GM23248 (cell line): Measurements from ENCODE around the gene TESPA1. TPM values are rescaled to one million over a fixed set of nuclear protein-coding genes. Genes with fewer than 3 reads are reported as not detected.
A peak's percentile ranks its signal among the peaks of the same experiment; 100 is the strongest.

Experiments used
- DNase-seq: peaks from one replicate; pipeline ENCODE4 v3.0.0-alpha.2; 2015
- H2AFZ ChIP-seq: fragments of 200-600 bp; sonication (generic); 2 replicates; pipeline ENCODE4 v1.6.1; 2016; ENCODE audit warnings: antibody characterized with exemption
- H3F3A ChIP-seq: fragments of 200-600 bp; sonication (generic); 2 replicates; pipeline ENCODE4 v1.6.1; 2016; ENCODE audit warnings: mild to moderate bottlenecking, antibody characterized with exemption, mixed run types; ENCODE audit not compliant: insufficient read depth
- H3K27ac ChIP-seq: fragments of 200-600 bp; sonication (generic); 2 replicates; pipeline ENCODE4 v1.5.1; 2016; ENCODE audit warnings: mild to moderate bottlenecking
- H3K27me3 ChIP-seq: fragments of 200-600 bp; sonication (generic); replicated peaks from 2 replicates; pipeline ENCODE4 v1.6.1; 2016; ENCODE audit warnings: mild to moderate bottlenecking; ENCODE audit not compliant: insufficient read depth
- H3K36me3 ChIP-seq: fragments of 200-600 bp; sonication (generic); 2 replicates; pipeline ENCODE4 v1.6.1; 2016; ENCODE audit warnings: low read depth, mild to moderate bottlenecking
- H3K4me1 ChIP-seq: fragments of 200-600 bp; sonication (generic); 2 replicates; pipeline ENCODE4 v1.6.1; 2016; ENCODE audit warnings: mild to moderate bottlenecking; ENCODE audit not compliant: insufficient read depth
- H3K4me2 ChIP-seq: fragments of 200-600 bp; sonication (generic); one replicate; pipeline ENCODE4 v1.6.1; 2016; ENCODE audit warnings: mild to moderate bottlenecking; ENCODE audit not compliant: unreplicated experiment
- H3K4me3 ChIP-seq: fragments of 200-600 bp; sonication (generic); 2 replicates; pipeline ENCODE4 v1.5.1; 2016; ENCODE audit warnings: mild to moderate bottlenecking
- H3K79me2 ChIP-seq: fragments of 200-600 bp; sonication (generic); 2 replicates; pipeline ENCODE4 v1.6.1; 2016; ENCODE audit warnings: mild to moderate bottlenecking; ENCODE audit not compliant: insufficient read depth
- H3K9ac ChIP-seq: fragments of 200-600 bp; sonication (generic); 2 replicates; pipeline ENCODE4 v1.6.1; 2016; ENCODE audit warnings: mild to moderate bottlenecking
- H3K9me2 ChIP-seq: fragments of 200-600 bp; sonication (generic); 2 replicates; pipeline ENCODE4 v1.6.1; 2016; ENCODE audit warnings: mixed run types, mild to moderate bottlenecking, moderate library complexity; ENCODE audit not compliant: insufficient read depth
- H3K9me3 ChIP-seq: fragments of 200-600 bp; sonication (generic); one replicate; pipeline ENCODE4 v1.6.1; 2017; ENCODE audit warnings: low read depth
- H4K20me1 ChIP-seq: fragments of 200-600 bp; sonication (generic); 2 replicates; pipeline ENCODE4 v1.6.0; 2016; ENCODE audit not compliant: insufficient read depth
- EZH2 ChIP-seq: fragments of 200-600 bp; sonication (generic); IDR thresholded peaks from 2 replicates; pipeline ENCODE4 v1.6.1; 2018; ENCODE audit warnings: antibody characterized with exemption, mild to moderate bottlenecking; ENCODE audit not compliant: insufficient read depth, poor library complexity, severe bottlenecking
- EZH2phosphoT487 ChIP-seq: fragments of 200-600 bp; sonication (generic); IDR thresholded peaks from 2 replicates; pipeline ENCODE4 v1.6.1; 2018; ENCODE audit warnings: antibody characterized with exemption, moderate library complexity, mild to moderate bottlenecking, low read depth; ENCODE audit not compliant: insufficient read depth
- WGBS, 2 experiments: methylation state at CpG; one replicate each; pipeline ENCODE4 v1.1.6; 2015 to 2017; ENCODE audit warnings: low lambda C conversion rate in 2 of 2, low coverage in 1 of 2; ENCODE audit errors: missing lambda C conversion rate in 2 of 2; 5-methylcytosine and 5-hydroxymethylcytosine counted together
- in situ Hi-C: fragments of 300-500 bp; cut with MboI; formaldehyde crosslinking; loops from 2 replicates; pipeline ENCODE4 v1.15.0; 2020
- polyA plus RNA-seq: library from polyadenylated mRNA; unstranded; fragments of >200 nt; fragmentation: Nextera tagmentation; extraction: Ambion mirVana; gene quantifications from 2 replicates; pipeline ENCODE4 v1.2.1, GENCODE V29; 2016
- total RNA-seq: library from RNA; depleted of rRNA; stranded (reverse); fragments of >200 nt; shearing (Covaris generic); gene quantifications from 2 replicates; pipeline ENCODE4 v1.2.3, GENCODE V29; 2014

Gene TESPA1
- total and polyA plus RNA-seq, 2 experiments from 2014 or later: not detected

- Histone ChIP-seq H2AFZ (no peak overlapping the region), H3K27ac (no peak overlapping the region), H3F3A (peaks cover 11% of the 10 kb centered on the region), H3K9me2 (0 out of 2 replicates have a peak, but pooled peaks cover 3% of the 10 kb centered on the region), H3K79me2 (no peaks in the 10 kb centered on the region), H3K9me3 (no peaks in the 10 kb centered on the region), H3K9ac (no peak overlapping the region), H3K4me2 (no peak overlapping the region), H4K20me1 (no peaks in the 10 kb centered on the region), H3K36me3 (no peaks in the 10 kb centered on the region), H3K4me1 (peaks cover 13% of the 10 kb centered on the region), H3K27me3 (peaks cover 14% of the 10 kb centered on the region), H3K4me3 (no peak overlapping the region)
- in situ Hi-C loops: no loop called here
- no peak for DNase-seq
- TF ChIP-seq EZH2phosphoT487: no peak
- 64% methylated on average over 2 of the region's 2 CpGs for WGBS, 2 experiments
Measured at GRCh38 chr12:54981796-54982195, 2.8 kb downstream of the TESPA1 start.

GRCh38 chr12:54980341-54980740 lies 4.2 kb downstream of the TESPA1 start:
- H3K4me2 ChIP-seq: no peak overlapping the region
- H2AFZ ChIP-seq: no peak overlapping the region
- H3F3A ChIP-seq: peaks cover 11% of the 10 kb centered on the region
- in situ Hi-C loops: no loop called here
- H3K4me1 ChIP-seq: peaks cover 23% of the 10 kb centered on the region
- H3K27me3 ChIP-seq: peaks cover 4% of the 10 kb centered on the region
- H3K9ac ChIP-seq: no peak overlapping the region
- H3K9me2 ChIP-seq: 0 out of 2 replicates have a peak, but pooled peaks cover 3% of the 10 kb centered on the region
- H3K4me3 ChIP-seq: no peak overlapping the region
- H3K79me2 ChIP-seq: no peaks in the 10 kb centered on the region
- no peaks in the 10 kb centered on the region for H3K36me3 ChIP-seq
- 60 to 63% methylated on average over 5 of the region's 5 CpGs for WGBS, 2 experiments
- no peak for TF ChIP-seq EZH2phosphoT487
- no peak for TF ChIP-seq EZH2
- no peaks in the 10 kb centered on the region for H4K20me1 ChIP-seq
- no peak overlapping the region for H3K27ac ChIP-seq
- no peaks in the 10 kb centered on the region for H3K9me3 ChIP-seq
- DNase-seq: peak; percentile 17

- in situ Hi-C loops: no loop called here
- peak overlapping the region; percentile 19 for H3K9ac ChIP-seq
- WGBS, 2 experiments: 61 to 73% methylated on average over 5 of the region's 5 CpGs
Measured at GRCh38 chr12:54977857-54978256, 6.7 kb downstream of the TESPA1 start.

GRCh38 chr12:54977155-54977554 lies 7.4 kb downstream of the TESPA1 start:
- DNase-seq: peak; percentile 93
- Histone ChIP-seq H3K79me2 (no peaks in the 10 kb centered on the region), H3K4me1 (peaks cover 23% of the 10 kb centered on the region), H3K9me2 (0 out of 2 replicates have a peak, but pooled peaks cover 3% of the 10 kb centered on the region), H3K27me3 (peaks cover 8% of the 10 kb centered on the region; the same call in 1 of the 2 replicates), H3K9ac (peak overlapping the region; percentile 58), H2AFZ (peak overlapping the region; percentile 4; the same call in 1 of the 2 replicates), H3K27ac (peak overlapping the region; percentile 68), H3F3A (peaks cover 11% of the 10 kb centered on the region), H3K4me2 (peak overlapping the region; percentile 61), H3K4me3 (peak overlapping the region; percentile 20; the same call in 1 of the 2 replicates), H3K36me3 (no peaks in the 10 kb centered on the region), H4K20me1 (no peaks in the 10 kb centered on the region), H3K9me3 (no peaks in the 10 kb centered on the region)
- TF ChIP-seq EZH2: no peak
- TF ChIP-seq EZH2phosphoT487: no peak
- WGBS, 2 experiments: 4 to 11% methylated on average over 3 of the region's 3 CpGs
- in situ Hi-C loops: no loop called here

More at GRCh38 chr12:54977857-54978256, 6.7 kb downstream of the TESPA1 start:
- no peak for DNase-seq
- Histone ChIP-seq H3K4me3 (0 out of 2 replicates have a peak overlapping the region, but pooled peaks have one; percentile 20), H2AFZ (peak overlapping the region; percentile 4; the same call in 1 of the 2 replicates), H3K4me2 (peak overlapping the region; percentile 61), H3K36me3 (no peaks in the 10 kb centered on the region), H3K27me3 (peaks cover 1% of the 10 kb centered on the region; the same call in 1 of the 2 replicates), H3K9me2 (0 out of 2 replicates have a peak, but pooled peaks cover 3% of the 10 kb centered on the region), H3K9me3 (no peaks in the 10 kb centered on the region), H4K20me1 (no peaks in the 10 kb centered on the region), H3K79me2 (no peaks in the 10 kb centered on the region), H3K27ac (peak overlapping the region; percentile 68), H3K4me1 (peaks cover 23% of the 10 kb centered on the region), H3F3A (peaks cover 11% of the 10 kb centered on the region)
- no peak for TF ChIP-seq EZH2
- TF ChIP-seq EZH2phosphoT487: no peak
